NAMALWA (cell line): ENCODE measurements around the gene THBS2.
"Not testable (repeated sequence)": the region's sequence is repeated elsewhere in the genome, so short reads cannot be mapped to it uniquely, and the experiment has no call there.

ENCODE experiments used
- DNase-seq: peaks from one replicate; pipeline ENCODE4 v3.0.0-alpha.2; 2015; ENCODE audit warnings: low spot score

THBS2 gene

GRCh38 chr6:169253337-169254238 is at the start of gene THBS2:
THBS2 (minus strand) TSS chr6:169253846; CDS start chr6:169250784, 3,062 bp downstream.
- no peak for DNase-seq

GRCh38 chr6:169302716-169303115 is 49.1 kb upstream of the THBS2 start:
- no peak for DNase-seq

GRCh38 chr6:169302255-169302654 is 48.6 kb upstream of the THBS2 start:
- DNase-seq: no peak

- DNase-seq: no peak
Observed at GRCh38 chr6:169300916-169301315, 47.3 kb upstream of the THBS2 start.

- DNase-seq: not testable (repeated sequence)
Observed at GRCh38 chr6:169298626-169299025, 45.0 kb upstream of the THBS2 start.

- DNase-seq: no peak
Observed at GRCh38 chr6:169296622-169297021, 43.0 kb upstream of the THBS2 start.

GRCh38 chr6:169296170-169296569 is 42.5 kb upstream of the THBS2 start:
- no peak for DNase-seq

- DNase-seq: no peak
Observed at GRCh38 chr6:169293196-169293595, 39.5 kb upstream of the THBS2 start.

GRCh38 chr6:169292338-169293124 is 38.9 kb upstream of the THBS2 start:
- DNase-seq: no peak

GRCh38 chr6:169291646-169292337 is 38.1 kb upstream of the THBS2 start:
- no peak for DNase-seq

GRCh38 chr6:169291148-169291547 is 37.5 kb upstream of the THBS2 start:
- no peak for DNase-seq

GRCh38 chr6:169289619-169290339 is 36.1 kb upstream of the THBS2 start:
- no peak for DNase-seq

- no peak for DNase-seq
Observed at GRCh38 chr6:169289257-169289618, 35.6 kb upstream of the THBS2 start.

- no peak for DNase-seq
Observed at GRCh38 chr6:169288591-169288990, 34.9 kb upstream of the THBS2 start.

- no peak for DNase-seq
Observed at GRCh38 chr6:169287675-169288074, 34.0 kb upstream of the THBS2 start.

- no peak for DNase-seq
Observed at GRCh38 chr6:169286961-169287360, 33.3 kb upstream of the THBS2 start.

- DNase-seq: no peak
Observed at GRCh38 chr6:169285165-169285564, 31.5 kb upstream of the THBS2 start.

- no peak for DNase-seq
Observed at GRCh38 chr6:169283924-169284323, 30.3 kb upstream of the THBS2 start.

- no peak for DNase-seq
Observed at GRCh38 chr6:169282043-169282442, 28.4 kb upstream of the THBS2 start.

GRCh38 chr6:169277619-169278018 is 24.0 kb upstream of the THBS2 start:
- DNase-seq: no peak

GRCh38 chr6:169274781-169275180 is 21.1 kb upstream of the THBS2 start:
- DNase-seq: no peak

- no peak for DNase-seq
Observed at GRCh38 chr6:169273511-169273910, 19.9 kb upstream of the THBS2 start.
